HEK293 (cell line): ENCODE results near the gene GLDC.

Source experiments
- CTCF ChIA-PET: fragments of 350-600 bp; formaldehyde crosslinking; extraction: SDS; loops from one replicate; lab custom pipeline; 2021; ENCODE audit warnings: antibody characterized with exemption; lab: Yijun Ruan, JAX
- POLR2A ChIA-PET: fragments of 300-600 bp; formaldehyde crosslinking; extraction: SDS; loops from one replicate; lab custom pipeline; 2020; ENCODE audit warnings: antibody characterized with exemption, inconsistent platforms; lab: Yijun Ruan, JAX
- H3K27ac ChIP-seq: fragments of 200-500 bp; sonication (Bioruptor generic); 2 replicates; pipeline ENCODE4 v1.5.1; 2014; ENCODE audit warnings: low read depth, low read length, control low read depth, inconsistent platforms; ENCODE audit errors: extremely low read depth
- H3K36me3 ChIP-seq, 2 experiments: fragments of 200-500 bp in 1 of 2; sonication (Bioruptor generic) in 1 of 2; 1 replicate in 1 of 2; 2 replicates in 1 of 2; pipeline ENCODE4 v1.5.1; 2014 to 2017; ENCODE audit warnings: inconsistent platforms in 2 of 2, low read length in 2 of 2; ENCODE audit not compliant: control insufficient read depth in 2 of 2, insufficient read depth in 1 of 2
- H3K4me1 ChIP-seq: fragments of 200-500 bp; sonication (Bioruptor generic); 2 replicates; pipeline ENCODE4 v1.5.1; 2014; ENCODE audit warnings: mild to moderate bottlenecking, low read length, inconsistent platforms; ENCODE audit not compliant: control insufficient read depth, insufficient read depth
- H3K4me3 ChIP-seq: 2 replicates; pipeline ENCODE4 v1.5.1; 2011; ENCODE audit warnings: low read depth, mild to moderate bottlenecking, control low read depth, low read length, moderate library complexity
- H3K9me3 ChIP-seq: fragments of 200-500 bp; sonication (Bioruptor generic); 2 replicates; pipeline ENCODE4 v1.5.1; 2014; ENCODE audit warnings: low read depth, low read length, inconsistent platforms; ENCODE audit not compliant: control insufficient read depth, insufficient read depth
- ZNF155 ChIP-seq: fragments of 450-650 bp; formaldehyde crosslinking; IDR thresholded peaks from 2 replicates; pipeline ENCODE4 v1.5.1; 2016; ENCODE audit warnings: missing biosample characterization, missing genetic modification characterization
- ZNF341 ChIP-seq: fragments of 450-650 bp; formaldehyde crosslinking; IDR thresholded peaks from 2 replicates; pipeline ENCODE4; 2016; ENCODE audit warnings: low read depth, missing biosample characterization, missing genetic modification characterization
- ZNF529 ChIP-seq: fragments of 450-650 bp; formaldehyde crosslinking; IDR thresholded peaks from 2 replicates; pipeline ENCODE4 v1.5.1; 2017; ENCODE audit warnings: missing genetic modification characterization, missing biosample characterization; ENCODE audit not compliant: insufficient replicate concordance
- ZNF530 ChIP-seq: fragments of 450-650 bp; formaldehyde crosslinking; IDR thresholded peaks from 2 replicates; pipeline ENCODE4 v1.5.1; 2016; ENCODE audit warnings: low read depth, missing biosample characterization, missing genetic modification characterization
- ZNF555 ChIP-seq: fragments of 450-650 bp; formaldehyde crosslinking; conservative IDR thresholded peaks from 2 replicates; pipeline ENCODE4 v1.5.1; 2017; ENCODE audit warnings: missing biosample characterization, mild to moderate bottlenecking, missing genetic modification characterization, inconsistent platforms
- ZNF791 ChIP-seq: fragments of 450-650 bp; formaldehyde crosslinking; IDR thresholded peaks from 2 replicates; pipeline ENCODE4 v1.5.1; 2016; ENCODE audit warnings: missing biosample characterization, missing genetic modification characterization
- ZNF837 ChIP-seq: fragments of 450-650 bp; formaldehyde crosslinking; IDR thresholded peaks from 2 replicates; pipeline ENCODE4 v1.5.1; 2016; ENCODE audit warnings: missing biosample characterization, missing genetic modification characterization
- TF ChIP-seq, protein P1 (sequence below): fragments of 450-650 bp; formaldehyde crosslinking; IDR thresholded peaks from 2 replicates; pipeline ENCODE4 v1.5.1; 2016; ENCODE audit warnings: missing biosample characterization, missing genetic modification characterization
- TF ChIP-seq, protein P2 (sequence below): fragments of 450-650 bp; formaldehyde crosslinking; IDR thresholded peaks from 2 replicates; pipeline ENCODE4 v1.5.1; 2017; ENCODE audit warnings: missing biosample characterization, mild to moderate bottlenecking, missing genetic modification characterization, moderate library complexity
- TF ChIP-seq, protein P3 (sequence below): fragments of 450-650 bp; formaldehyde crosslinking; IDR thresholded peaks from 2 replicates; pipeline ENCODE4 v1.5.1; 2016; ENCODE audit warnings: missing biosample characterization, missing genetic modification characterization
- TF ChIP-seq, protein P4 (sequence below): fragments of 450-650 bp; formaldehyde crosslinking; IDR thresholded peaks from 2 replicates; pipeline ENCODE4 v1.5.1; 2017; ENCODE audit warnings: missing biosample characterization, missing genetic modification characterization

GLDC gene

DNA sequence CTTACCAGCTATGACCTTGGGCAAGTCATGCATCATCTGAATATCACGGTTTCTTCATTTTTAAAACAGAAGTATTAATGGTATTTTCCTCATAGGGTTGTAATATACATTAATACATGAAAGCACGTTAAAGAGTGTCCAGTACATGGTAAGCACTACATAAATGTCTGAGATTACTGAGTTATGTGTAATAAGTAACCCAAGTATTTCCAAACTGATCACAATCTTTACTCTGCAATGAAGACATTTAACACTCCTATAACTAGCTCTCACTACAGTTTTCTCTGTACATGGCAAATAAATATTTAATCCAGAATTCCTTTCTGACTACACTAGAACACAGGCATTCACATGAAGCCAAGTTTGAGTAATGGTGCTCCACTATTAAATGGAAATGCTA, 4.0 kb downstream of the GLDC start:
- no peaks in the 10 kb centered on the region for H3K4me1 ChIP-seq
- no peaks in the 10 kb centered on the region for H3K9me3 ChIP-seq
- H3K36me3 ChIP-seq, result peaks cover 0 to 14% of the 10 kb centered on the region in 2 experiments; a peak in 2 of 3 replicates
- CTCF ChIA-PET, result interaction anchor here (1.1 to 1.8 kb wide), 3 partner anchors 26 to 56 kb away, joined by 3 to 7 read pairs (median 4); no protein-coding TSS in a partner anchor
- POLR2A ChIA-PET, result no interaction called here
- H3K27ac ChIP-seq, result no peak overlapping the region
- H3K4me3 ChIP-seq, result no peak overlapping the region
- TF ChIP-seq ZNF791 (tag by site-specific recombination), result no peak
- no peak for TF ChIP-seq ZNF341
- no peak for TF ChIP-seq ZNF555
- TF ChIP-seq, protein P1, sequence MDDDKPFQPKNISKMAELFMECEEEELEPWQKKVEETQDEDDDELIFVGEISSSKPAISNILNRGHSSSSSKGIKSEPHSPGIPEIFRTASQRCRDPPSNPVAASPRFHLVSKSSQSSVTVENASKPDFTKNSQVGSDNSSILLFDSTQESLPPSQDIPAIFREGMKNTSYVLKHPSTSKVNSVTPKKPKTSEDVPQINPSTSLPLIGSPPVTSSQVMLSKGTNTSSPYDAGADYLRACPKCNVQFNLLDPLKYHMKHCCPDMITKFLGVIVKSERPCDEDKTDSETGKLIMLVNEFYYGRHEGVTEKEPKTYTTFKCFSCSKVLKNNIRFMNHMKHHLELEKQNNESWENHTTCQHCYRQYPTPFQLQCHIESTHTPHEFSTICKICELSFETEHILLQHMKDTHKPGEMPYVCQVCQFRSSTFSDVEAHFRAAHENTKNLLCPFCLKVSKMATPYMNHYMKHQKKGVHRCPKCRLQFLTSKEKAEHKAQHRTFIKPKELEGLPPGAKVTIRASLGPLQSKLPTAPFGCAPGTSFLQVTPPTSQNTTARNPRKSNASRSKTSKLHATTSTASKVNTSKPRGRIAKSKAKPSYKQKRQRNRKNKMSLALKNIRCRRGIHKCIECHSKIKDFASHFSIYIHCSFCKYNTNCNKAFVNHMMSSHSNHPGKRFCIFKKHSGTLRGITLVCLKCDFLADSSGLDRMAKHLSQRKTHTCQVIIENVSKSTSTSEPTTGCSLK (tag by site-specific recombination), result no peak
- TF ChIP-seq, protein P2, sequence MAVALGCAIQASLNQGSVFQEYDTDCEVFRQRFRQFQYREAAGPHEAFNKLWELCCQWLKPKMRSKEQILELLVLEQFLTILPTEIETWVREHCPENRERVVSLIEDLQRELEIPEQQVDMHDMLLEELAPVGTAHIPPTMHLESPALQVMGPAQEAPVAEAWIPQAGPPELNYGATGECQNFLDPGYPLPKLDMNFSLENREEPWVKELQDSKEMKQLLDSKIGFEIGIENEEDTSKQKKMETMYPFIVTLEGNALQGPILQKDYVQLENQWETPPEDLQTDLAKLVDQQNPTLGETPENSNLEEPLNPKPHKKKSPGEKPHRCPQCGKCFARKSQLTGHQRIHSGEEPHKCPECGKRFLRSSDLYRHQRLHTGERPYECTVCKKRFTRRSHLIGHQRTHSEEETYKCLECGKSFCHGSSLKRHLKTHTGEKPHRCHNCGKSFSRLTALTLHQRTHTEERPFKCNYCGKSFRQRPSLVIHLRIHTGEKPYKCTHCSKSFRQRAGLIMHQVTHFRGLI, result no peak
- TF ChIP-seq, all 188 proteins: peak for 0

DNA sequence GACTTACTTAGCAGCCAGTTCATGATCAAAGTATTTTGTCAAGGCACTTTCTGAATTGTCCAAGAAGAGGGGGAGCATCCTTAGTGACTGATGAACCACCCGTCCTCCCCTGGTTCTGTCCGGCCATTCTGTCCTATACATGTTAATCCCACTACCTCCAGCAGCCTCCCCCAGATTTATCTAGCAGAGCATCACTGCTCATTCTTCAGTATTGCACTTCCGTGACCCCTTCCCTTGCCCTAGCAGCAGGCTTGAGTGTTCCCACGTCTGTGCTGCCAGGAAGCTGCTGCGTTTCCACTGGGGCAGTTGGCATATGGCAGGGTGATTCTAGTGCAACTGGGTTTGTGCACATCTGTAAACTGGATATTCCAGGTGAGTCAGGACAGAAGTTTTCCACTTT, 4.5 kb downstream of the GLDC start:
- ChIA-PET CTCF (interaction anchor here (0.7 to 1.8 kb wide), 3 partner anchors 26 to 58 kb away, joined by 3 to 7 read pairs (median 3); no protein-coding TSS in a partner anchor), POLR2A (no interaction called here)
- Histone ChIP-seq H3K9me3 (no peaks in the 10 kb centered on the region), H3K4me1 (no peaks in the 10 kb centered on the region), H3K4me3 (no peak overlapping the region), H3K27ac (no peak overlapping the region), H3K36me3 (peaks cover 0 to 14% of the 10 kb centered on the region in 2 experiments; a peak in 2 of 3 replicates)
- TF ChIP-seq, protein P3, sequence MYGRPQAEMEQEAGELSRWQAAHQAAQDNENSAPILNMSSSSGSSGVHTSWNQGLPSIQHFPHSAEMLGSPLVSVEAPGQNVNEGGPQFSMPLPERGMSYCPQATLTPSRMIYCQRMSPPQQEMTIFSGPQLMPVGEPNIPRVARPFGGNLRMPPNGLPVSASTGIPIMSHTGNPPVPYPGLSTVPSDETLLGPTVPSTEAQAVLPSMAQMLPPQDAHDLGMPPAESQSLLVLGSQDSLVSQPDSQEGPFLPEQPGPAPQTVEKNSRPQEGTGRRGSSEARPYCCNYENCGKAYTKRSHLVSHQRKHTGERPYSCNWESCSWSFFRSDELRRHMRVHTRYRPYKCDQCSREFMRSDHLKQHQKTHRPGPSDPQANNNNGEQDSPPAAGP (tag by site-specific recombination), result no peak

DNA sequence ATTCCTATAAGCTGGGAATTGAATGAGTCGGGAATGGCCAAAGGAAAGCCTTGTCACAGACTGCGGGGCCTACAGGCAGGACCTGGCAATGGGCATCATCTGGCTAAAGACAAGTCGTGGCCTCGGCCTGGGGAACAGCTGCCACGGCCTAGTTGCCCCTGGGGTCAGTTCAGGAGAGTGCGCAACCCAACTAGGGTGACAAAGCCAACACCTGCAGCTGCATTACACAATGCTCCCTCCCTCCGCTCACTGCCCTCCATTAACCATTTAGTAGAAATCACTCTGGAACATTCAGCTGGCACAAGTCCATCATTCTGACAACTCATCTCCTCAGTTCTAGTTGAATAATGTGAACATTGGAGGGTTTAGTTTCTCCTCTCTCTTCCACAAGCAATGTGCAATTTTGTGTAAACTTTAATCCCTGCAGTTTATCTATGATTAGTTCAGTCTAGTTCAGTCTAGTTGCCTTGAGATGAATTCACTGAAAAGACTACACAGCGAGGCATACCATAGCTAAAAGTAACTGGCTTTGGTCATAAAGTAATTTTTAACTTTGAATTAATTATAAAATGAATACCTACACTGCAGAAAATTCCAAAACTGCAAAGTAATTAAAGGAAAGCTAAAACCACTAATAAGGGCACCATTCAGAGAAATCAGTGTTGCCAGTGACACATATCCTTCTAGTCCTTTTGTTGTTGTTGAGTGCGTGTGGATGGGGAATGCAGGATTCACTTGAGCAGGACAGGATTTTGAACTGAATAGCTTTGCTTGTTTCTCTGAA, 5.1 kb downstream of the GLDC start:
- POLR2A ChIA-PET, result interaction anchor here (0.6 kb wide), 1 partner anchor 1027 kb away, joined by 5 read pairs; no protein-coding TSS in a partner anchor
- no peak for TF ChIP-seq ZNF155 (tag by site-specific recombination)
- TF ChIP-seq ZNF530 (tag by site-specific recombination), result no peak
- TF ChIP-seq ZNF529, result no peak
- TF ChIP-seq ZNF837 (tag by site-specific recombination), result no peak
- TF ChIP-seq, protein P4, sequence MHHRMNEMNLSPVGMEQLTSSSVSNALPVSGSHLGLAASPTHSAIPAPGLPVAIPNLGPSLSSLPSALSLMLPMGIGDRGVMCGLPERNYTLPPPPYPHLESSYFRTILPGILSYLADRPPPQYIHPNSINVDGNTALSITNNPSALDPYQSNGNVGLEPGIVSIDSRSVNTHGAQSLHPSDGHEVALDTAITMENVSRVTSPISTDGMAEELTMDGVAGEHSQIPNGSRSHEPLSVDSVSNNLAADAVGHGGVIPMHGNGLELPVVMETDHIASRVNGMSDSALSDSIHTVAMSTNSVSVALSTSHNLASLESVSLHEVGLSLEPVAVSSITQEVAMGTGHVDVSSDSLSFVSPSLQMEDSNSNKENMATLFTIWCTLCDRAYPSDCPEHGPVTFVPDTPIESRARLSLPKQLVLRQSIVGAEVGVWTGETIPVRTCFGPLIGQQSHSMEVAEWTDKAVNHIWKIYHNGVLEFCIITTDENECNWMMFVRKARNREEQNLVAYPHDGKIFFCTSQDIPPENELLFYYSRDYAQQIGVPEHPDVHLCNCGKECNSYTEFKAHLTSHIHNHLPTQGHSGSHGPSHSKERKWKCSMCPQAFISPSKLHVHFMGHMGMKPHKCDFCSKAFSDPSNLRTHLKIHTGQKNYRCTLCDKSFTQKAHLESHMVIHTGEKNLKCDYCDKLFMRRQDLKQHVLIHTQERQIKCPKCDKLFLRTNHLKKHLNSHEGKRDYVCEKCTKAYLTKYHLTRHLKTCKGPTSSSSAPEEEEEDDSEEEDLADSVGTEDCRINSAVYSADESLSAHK (tag by site-specific recombination), result no peak
- H3K9me3 ChIP-seq, result no peaks in the 10 kb centered on the region
- H3K4me1 ChIP-seq, result no peaks in the 10 kb centered on the region
- CTCF ChIA-PET, result interaction anchor here (0.6 to 1.8 kb wide), 5 partner anchors 13 to 413 kb away, joined by 3 to 7 read pairs (median 3); no protein-coding TSS in a partner anchor
- H3K4me3 ChIP-seq, result no peak overlapping the region
- peaks cover 0 to 14% of the 10 kb centered on the region in 2 experiments; a peak in 2 of 3 replicates for H3K36me3 ChIP-seq
- no peak overlapping the region for H3K27ac ChIP-seq
